Neural progenitor cell (in vitro differentiated cells): ENCODE measurements around the gene IGSF21.

Source experiments
- CTCF ChIP-seq: fragments of 200-600 bp; sonication (generic); IDR thresholded peaks from 2 replicates; pipeline ENCODE4 v1.5.1; 2017; ENCODE audit warnings: antibody characterized with exemption, mild to moderate bottlenecking
- EZH2 ChIP-seq: fragments of 200-600 bp; sonication (generic); IDR thresholded peaks from 2 replicates; pipeline ENCODE4 v1.6.1; 2017; ENCODE audit warnings: antibody characterized with exemption, mild to moderate bottlenecking, moderate library complexity
- EZH2phosphoT487 ChIP-seq: fragments of 200-600 bp; sonication (generic); IDR thresholded peaks from 2 replicates; pipeline ENCODE4 v1.6.1; 2017; ENCODE audit warnings: antibody characterized with exemption

DNA sequence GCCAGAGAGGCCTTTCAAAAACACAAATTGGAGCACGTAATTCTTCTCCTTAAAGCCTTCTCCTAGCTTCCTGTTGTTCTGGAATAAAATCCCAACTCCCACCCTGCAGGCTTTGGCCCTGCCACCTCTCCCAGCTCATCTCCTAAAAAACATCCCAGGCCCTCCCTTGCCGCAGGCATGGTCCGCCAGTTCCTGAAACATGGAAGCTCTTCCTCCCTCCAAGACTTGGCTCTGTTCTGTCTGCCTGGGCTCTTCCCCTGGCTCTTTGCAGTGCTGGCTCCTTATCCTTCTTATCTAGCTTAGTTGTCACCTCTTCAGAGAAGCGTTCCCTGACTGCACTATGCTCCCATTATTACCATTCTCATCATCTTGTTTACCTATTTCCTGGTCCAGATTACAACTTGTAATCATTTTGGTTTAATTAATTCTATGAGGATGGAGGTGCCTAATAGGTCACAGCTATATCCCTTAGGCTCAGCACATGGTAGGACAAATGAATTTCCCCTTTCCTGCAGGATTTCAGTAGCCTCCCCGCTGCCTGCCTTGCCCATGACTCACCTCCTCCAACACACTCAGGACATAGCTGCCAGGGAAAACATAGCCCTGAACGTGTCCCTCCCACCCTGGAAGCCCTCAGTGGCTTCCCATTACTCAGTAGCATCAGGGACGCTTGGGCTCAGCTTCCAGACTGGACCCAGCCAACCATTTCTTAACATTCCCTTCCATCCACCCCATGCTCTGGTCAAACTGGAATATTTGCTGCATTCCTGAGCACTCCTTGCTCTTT is 15.7 kb upstream of the IGSF21 start:
- TF ChIP-seq CTCF (no peak), EZH2 (no peak), EZH2phosphoT487 (no peak)
